Mononuclear cell (primary cell): ENCODE measurements around the gene NKAIN2. TPM values are rescaled to one million over a fixed set of nuclear protein-coding genes. Genes with fewer than 3 reads are reported as not detected.

Source experiments
- H3K27me3 ChIP-seq: 2 replicates; pipeline ENCODE4 v1.6.0; 2011; ENCODE audit warnings: low read length, control low read depth; ENCODE audit not compliant: insufficient read depth
- H3K4me1 ChIP-seq: 2 replicates; pipeline ENCODE4 v1.5.1; 2011; ENCODE audit warnings: mild to moderate bottlenecking, low read length, control low read depth; ENCODE audit not compliant: insufficient read depth
- H3K4me3 ChIP-seq: 2 replicates; pipeline ENCODE4 v1.5.1; 2011; ENCODE audit warnings: mild to moderate bottlenecking, low read length, moderate library complexity
- H3K9me3 ChIP-seq: 2 replicates; pipeline ENCODE4 v1.5.1; 2011; ENCODE audit warnings: low read depth, mild to moderate bottlenecking, control low read depth, low read length
- total RNA-seq: library from RNA; depleted of rRNA; stranded (reverse); fragments of >200 nt; gene quantifications from one replicate; pipeline ENCODE4 v1.2.3, GENCODE V29; 2012

Gene NKAIN2
- total RNA-seq, 1 donor = not detected

DNA sequence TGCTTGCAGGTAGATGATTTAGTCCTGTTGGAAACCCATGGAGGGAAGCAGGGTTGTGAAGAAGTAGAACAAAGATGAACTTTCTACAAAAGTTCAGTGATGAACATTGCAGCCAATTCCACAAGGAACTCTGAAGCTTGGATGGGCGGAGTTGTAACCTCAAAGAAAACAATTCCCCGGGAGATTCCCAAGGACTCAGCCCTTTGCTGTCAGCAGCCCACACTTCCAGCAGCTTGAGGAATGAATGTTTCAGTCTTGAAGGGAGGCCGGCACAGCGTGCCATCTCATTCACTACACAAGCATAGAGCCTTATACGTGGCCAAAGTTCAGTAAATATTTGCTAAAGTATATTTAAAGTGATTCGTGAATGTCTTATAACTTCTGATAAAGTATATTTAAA is 269.4 kb downstream of the NKAIN2 start:
- Histone ChIP-seq H3K9me3 (no peaks in the 10 kb centered on the region), H3K4me1 (no peaks in the 10 kb centered on the region)

DNA sequence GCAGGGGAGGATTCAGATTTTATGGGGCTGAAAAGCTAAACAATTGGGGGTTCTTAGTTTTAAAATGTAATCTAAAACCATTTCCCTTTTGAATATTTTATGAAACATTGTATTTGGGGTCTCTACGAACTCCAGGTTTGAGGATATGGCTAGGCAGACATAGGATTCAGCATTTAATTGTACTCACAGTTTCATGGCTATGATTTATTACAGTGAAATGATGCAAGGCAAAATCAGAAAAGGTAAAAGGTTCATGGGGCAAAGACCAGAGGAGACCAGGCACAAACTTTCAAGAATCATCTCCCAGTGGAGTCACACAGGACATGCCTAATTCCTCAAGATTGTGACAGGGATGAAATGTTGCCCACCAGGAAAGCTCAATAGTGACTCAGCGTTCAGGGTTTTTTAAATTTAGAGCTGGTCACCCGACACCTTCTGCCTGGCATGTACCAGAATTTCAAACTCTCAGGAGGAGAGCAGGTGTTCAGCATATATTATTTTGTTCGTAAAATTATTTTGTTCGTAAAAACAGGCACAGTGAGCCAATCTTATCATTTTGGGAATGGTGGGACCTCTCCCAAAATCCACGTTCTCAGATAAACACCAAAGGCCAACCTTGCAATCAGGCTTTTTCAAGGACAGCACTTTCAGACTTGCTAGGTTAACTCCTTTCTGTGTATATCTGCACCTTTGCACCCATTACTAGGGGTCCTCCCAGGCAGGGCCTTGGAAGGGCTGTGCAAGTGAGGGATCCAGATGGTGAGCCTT is 270.3 kb downstream of the NKAIN2 start:
- no peaks in the 10 kb centered on the region for H3K4me1 ChIP-seq
- no peaks in the 10 kb centered on the region for H3K27me3 ChIP-seq
- no peaks in the 10 kb centered on the region for H3K9me3 ChIP-seq
- H3K4me3 ChIP-seq = no peak overlapping the region

More for the DNA sequence above, 269.4 kb downstream of the NKAIN2 start:
- Histone ChIP-seq H3K27me3 (no peaks in the 10 kb centered on the region), H3K4me3 (no peak overlapping the region)

- no peaks in the 10 kb centered on the region for H3K4me1 ChIP-seq
- no peaks in the 10 kb centered on the region for H3K27me3 ChIP-seq
- H3K9me3 ChIP-seq = no peaks in the 10 kb centered on the region
- no peak overlapping the region for H3K4me3 ChIP-seq
Observed at GRCh38 chr6:124074606-124075005, 270.9 kb downstream of the NKAIN2 start.

DNA sequence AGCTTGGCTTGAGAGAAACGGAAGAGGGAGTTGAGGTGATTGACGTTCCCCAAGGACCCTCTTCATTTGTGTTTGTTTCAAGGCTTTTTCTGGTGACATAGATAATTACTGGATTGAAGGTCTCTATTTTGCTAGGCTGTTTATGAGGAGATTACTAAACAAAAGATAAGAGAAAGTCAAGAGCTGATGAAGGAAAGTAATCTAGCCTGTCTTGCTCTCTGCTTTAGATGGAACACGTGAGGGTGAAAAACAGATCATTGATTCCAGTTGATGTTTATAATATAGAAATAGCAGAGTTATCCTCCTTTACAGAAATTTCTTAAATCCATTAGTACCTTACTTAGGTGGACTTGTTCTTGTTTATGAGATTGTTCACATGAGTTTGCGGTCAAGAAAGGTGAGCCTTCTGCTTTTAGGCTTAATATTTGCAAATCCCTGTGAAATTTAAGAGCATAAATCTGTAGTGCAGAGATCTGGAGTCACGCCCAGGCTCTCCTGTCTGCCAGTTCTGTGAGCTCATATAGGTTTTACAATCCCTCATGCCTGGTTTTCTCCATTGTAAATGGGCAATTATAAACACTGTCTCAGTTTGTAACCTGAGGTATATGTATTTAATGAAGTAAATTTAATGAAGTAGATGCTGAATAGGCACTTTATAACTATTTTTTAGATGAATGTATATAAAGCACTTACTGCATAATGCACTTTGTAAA is 272.8 kb downstream of the NKAIN2 start:
- H3K27me3 ChIP-seq = no peaks in the 10 kb centered on the region
- no peaks in the 10 kb centered on the region for H3K9me3 ChIP-seq
- H3K4me1 ChIP-seq = no peaks in the 10 kb centered on the region
- no peak overlapping the region for H3K4me3 ChIP-seq

DNA sequence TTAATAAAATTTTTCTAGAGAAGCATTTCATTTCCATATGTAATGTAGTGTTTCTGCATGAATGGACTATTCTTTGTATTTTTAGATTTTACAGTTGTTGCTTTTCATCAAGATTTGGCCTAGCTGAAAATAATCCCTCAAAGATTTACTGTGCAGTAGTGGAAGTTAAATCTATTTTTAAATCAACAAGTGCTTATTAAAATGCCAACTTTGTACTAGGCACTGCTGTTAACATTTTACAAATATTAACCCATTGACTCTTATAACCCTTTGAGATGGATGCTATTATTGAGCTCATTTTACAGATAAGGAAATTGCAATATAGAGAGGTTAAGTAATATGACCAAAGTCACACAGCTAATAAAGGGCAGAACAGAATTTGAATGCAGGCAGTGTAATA is 274.5 kb downstream of the NKAIN2 start:
- Histone ChIP-seq H3K4me1 (no peaks in the 10 kb centered on the region), H3K9me3 (no peaks in the 10 kb centered on the region), H3K4me3 (no peak overlapping the region), H3K27me3 (no peaks in the 10 kb centered on the region)

DNA sequence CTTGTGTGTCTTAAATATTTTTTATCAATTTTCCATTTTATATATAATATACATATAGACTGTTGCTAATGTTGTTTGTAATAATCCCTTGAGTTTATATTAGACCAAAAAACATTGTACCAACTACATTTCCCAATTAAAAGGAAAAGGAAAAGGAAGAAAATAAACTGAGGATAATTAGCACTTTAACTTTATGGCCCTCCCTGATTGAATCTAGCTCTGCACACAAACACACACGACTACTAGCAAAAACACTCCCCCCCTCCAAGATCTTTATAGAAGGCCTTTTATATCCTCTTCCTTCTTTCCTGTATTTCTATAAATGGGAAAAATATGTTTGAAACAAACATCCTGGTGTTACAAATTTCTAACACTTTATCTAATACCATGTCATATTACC is 276.8 kb downstream of the NKAIN2 start:
- H3K27me3 ChIP-seq = no peaks in the 10 kb centered on the region
- no peaks in the 10 kb centered on the region for H3K9me3 ChIP-seq
- H3K4me1 ChIP-seq = no peaks in the 10 kb centered on the region
- H3K4me3 ChIP-seq = no peak overlapping the region

DNA sequence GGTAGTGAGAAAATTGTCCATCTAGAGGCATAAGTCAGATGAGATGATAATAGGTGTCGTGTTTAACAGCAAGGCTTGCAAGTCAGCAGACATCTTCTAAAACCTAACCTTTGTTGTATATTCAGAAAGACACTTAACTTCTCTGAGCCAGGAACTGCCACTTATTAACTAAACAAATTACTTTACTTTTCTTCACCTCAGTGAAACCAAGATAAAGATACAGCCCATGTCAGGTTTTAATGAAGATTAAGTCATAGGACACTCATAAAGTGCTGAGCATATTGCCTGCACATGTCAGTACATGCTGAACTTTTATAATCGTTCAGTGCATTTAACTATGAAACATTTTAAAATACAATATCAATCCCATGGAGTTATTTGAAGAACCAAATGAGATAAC is 286.8 kb downstream of the NKAIN2 start:
- H3K9me3 ChIP-seq = no peaks in the 10 kb centered on the region

DNA sequence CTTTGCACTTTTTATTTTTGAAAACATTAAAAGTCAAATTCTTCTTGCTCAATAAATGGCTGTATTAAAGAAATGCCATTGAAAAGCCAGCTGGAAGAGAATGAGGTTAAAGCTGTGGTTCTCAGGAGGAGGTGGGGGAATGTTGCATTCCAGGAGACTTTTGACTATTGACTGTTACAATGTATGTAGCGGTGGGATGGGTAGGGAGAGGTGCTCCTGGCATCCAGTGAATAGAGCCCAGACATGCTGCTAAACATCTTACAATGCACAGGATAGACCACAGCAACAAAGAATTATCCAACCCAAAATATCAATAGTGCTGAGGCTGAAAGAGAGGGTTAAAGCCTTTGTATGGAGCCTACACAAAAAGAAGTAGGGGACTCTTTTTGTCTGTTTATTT is 295.9 kb downstream of the NKAIN2 start:
- no peaks in the 10 kb centered on the region for H3K4me1 ChIP-seq
- no peaks in the 10 kb centered on the region for H3K9me3 ChIP-seq
- no peaks in the 10 kb centered on the region for H3K27me3 ChIP-seq
- H3K4me3 ChIP-seq = no peak overlapping the region

More for the DNA sequence above, 286.8 kb downstream of the NKAIN2 start:
- H3K4me1 ChIP-seq = no peaks in the 10 kb centered on the region
- H3K27me3 ChIP-seq = no peaks in the 10 kb centered on the region
- no peak overlapping the region for H3K4me3 ChIP-seq

DNA sequence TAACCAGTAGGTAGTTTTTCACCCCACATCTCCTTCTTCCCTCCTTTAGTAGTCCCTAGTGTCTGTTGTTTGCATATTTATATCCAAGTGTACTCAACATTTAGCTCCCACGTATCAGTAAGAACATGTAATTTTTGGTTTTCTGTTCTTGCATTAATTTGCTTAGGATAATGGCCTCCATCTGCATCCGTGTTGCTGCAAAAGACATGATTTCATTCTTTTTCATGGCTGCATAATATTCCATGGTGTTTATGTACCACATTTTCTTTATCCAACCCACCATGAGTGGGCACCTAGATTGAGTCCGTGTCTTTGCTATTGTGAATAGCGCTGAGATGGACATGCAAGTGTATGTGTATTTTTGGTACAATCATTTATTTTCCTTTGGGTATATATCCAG is 306.8 kb downstream of the NKAIN2 start:
- H3K27me3 ChIP-seq = no peaks in the 10 kb centered on the region
- H3K4me3 ChIP-seq = no peak overlapping the region
- peaks cover 10% of the 10 kb centered on the region for H3K9me3 ChIP-seq
- no peaks in the 10 kb centered on the region for H3K4me1 ChIP-seq

GRCh38 chr6:124119596-124119995 is 315.9 kb downstream of the NKAIN2 start:
- Histone ChIP-seq H3K27me3 (no peaks in the 10 kb centered on the region), H3K9me3 (no peaks in the 10 kb centered on the region), H3K4me3 (no peak overlapping the region), H3K4me1 (no peaks in the 10 kb centered on the region)

GRCh38 chr6:124123617-124124209 is 320.0 kb downstream of the NKAIN2 start:
- no peak overlapping the region for H3K4me3 ChIP-seq
- no peaks in the 10 kb centered on the region for H3K9me3 ChIP-seq
- H3K27me3 ChIP-seq = no peaks in the 10 kb centered on the region
- no peaks in the 10 kb centered on the region for H3K4me1 ChIP-seq

GRCh38 chr6:124131259-124131658 is 327.6 kb downstream of the NKAIN2 start:
- peaks cover 7% of the 10 kb centered on the region for H3K9me3 ChIP-seq
- no peaks in the 10 kb centered on the region for H3K27me3 ChIP-seq
- no peak overlapping the region for H3K4me3 ChIP-seq
- H3K4me1 ChIP-seq = no peaks in the 10 kb centered on the region

DNA sequence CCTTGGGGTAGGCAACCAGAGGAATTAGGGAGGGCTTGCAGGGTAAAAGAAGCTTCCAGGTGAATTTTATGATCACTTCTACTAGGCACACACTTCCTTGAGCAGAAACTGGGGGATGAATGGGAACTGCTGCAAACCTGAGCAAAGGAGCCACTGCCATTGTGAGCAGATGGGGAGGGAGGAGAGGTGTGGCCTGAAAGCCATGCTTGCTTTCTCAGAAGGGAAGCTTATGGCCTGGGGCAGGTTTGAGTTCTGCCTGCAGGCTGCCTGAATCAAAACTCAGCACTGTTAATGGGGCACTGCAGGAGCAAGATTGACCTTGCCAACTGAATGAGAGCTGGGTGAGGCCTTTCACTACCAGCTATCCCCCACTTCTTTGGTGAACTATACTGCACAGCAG is 328.1 kb downstream of the NKAIN2 start:
- Histone ChIP-seq H3K9me3 (peaks cover 7% of the 10 kb centered on the region), H3K4me3 (no peak overlapping the region), H3K4me1 (no peaks in the 10 kb centered on the region), H3K27me3 (no peaks in the 10 kb centered on the region)

- H3K4me3 ChIP-seq = no peak overlapping the region
- no peaks in the 10 kb centered on the region for H3K27me3 ChIP-seq
- H3K9me3 ChIP-seq = peaks cover 7% of the 10 kb centered on the region
- no peaks in the 10 kb centered on the region for H3K4me1 ChIP-seq
Observed at GRCh38 chr6:124132256-124132655, 328.6 kb downstream of the NKAIN2 start.

GRCh38 chr6:124142852-124143251 is 339.2 kb downstream of the NKAIN2 start:
- Histone ChIP-seq H3K27me3 (no peaks in the 10 kb centered on the region), H3K9me3 (no peaks in the 10 kb centered on the region), H3K4me1 (no peaks in the 10 kb centered on the region), H3K4me3 (no peak overlapping the region)
